ENCODE data around the gene FZD4. TPM values are rescaled to one million over a fixed set of nuclear protein-coding genes. Genes with fewer than 3 reads are reported as not detected.
"Not testable (repeated sequence)": the region's sequence is repeated elsewhere in the genome, so short reads cannot be mapped to it uniquely, and the experiment has no call there.

FZD4 gene
- total RNA-seq, 1 donor = 12.7 TPM

- Histone ChIP-seq H3K4me1 (ENCODE audit: insufficient read depth, low read length) (no peaks in the 10 kb centered on the region), H3K4me2 (ENCODE audit: insufficient read depth, low read length) (no peak overlapping the region), H4K20me1 (ENCODE audit: insufficient read depth, low read length) (no peaks in the 10 kb centered on the region), H3K27ac (ENCODE audit: low read depth, low read length) (no peak overlapping the region), H3K79me2 (ENCODE audit: insufficient read depth, low read length) (no peaks in the 10 kb centered on the region), H3K4me3 (ENCODE audit: insufficient read depth, low read length) (no peak overlapping the region), H3K36me3 (ENCODE audit: insufficient read depth, low read length) (no peaks in the 10 kb centered on the region), H3K9me3 (ENCODE audit: low read depth, low read length) (no peaks in the 10 kb centered on the region), H3K27me3 (ENCODE audit: insufficient read depth, low read length) (no peaks in the 10 kb centered on the region), H2AFZ (ENCODE audit: low read length) (no peak overlapping the region)
- TF ChIP-seq, protein P1, sequence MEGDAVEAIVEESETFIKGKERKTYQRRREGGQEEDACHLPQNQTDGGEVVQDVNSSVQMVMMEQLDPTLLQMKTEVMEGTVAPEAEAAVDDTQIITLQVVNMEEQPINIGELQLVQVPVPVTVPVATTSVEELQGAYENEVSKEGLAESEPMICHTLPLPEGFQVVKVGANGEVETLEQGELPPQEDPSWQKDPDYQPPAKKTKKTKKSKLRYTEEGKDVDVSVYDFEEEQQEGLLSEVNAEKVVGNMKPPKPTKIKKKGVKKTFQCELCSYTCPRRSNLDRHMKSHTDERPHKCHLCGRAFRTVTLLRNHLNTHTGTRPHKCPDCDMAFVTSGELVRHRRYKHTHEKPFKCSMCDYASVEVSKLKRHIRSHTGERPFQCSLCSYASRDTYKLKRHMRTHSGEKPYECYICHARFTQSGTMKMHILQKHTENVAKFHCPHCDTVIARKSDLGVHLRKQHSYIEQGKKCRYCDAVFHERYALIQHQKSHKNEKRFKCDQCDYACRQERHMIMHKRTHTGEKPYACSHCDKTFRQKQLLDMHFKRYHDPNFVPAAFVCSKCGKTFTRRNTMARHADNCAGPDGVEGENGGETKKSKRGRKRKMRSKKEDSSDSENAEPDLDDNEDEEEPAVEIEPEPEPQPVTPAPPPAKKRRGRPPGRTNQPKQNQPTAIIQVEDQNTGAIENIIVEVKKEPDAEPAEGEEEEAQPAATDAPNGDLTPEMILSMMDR (IDR thresholded peaks at IDR 0.05; ENCODE audit: extremely low read depth, low read depth, low read length) = no peak
- DNase-seq (ENCODE audit: insufficient read length, low spot score, missing footprints) = no peak
Measured at GRCh38 chr11:86972734-86973133, 17.5 kb upstream of the FZD4 start.

DNA sequence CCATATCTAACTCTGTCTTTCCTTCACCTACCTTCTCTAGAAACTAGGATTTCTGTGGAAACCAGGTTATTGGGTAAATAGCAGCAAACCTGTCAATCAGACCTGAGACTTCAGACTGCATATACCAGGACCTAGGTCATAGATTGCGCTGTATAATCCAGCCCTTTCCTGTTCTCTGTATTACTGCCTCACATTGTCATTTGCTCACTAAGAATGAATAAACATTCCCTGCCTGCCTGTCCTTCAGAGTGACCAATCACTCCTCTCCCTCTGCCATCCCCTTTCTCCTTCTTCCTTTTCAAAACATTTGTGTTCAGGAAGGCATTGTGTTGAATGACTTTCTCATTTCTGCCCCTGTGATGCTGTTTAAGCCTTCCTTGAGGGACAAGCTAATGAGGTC, 14.1 kb upstream of the FZD4 start:
- Histone ChIP-seq H2AFZ (ENCODE audit: low read length) (no peak overlapping the region), H3K9me3 (ENCODE audit: low read depth, low read length) (no peaks in the 10 kb centered on the region), H3K4me3 (ENCODE audit: insufficient read depth, low read length) (no peak overlapping the region), H3K4me2 (ENCODE audit: insufficient read depth, low read length) (no peak overlapping the region), H3K4me1 (ENCODE audit: insufficient read depth, low read length) (no peaks in the 10 kb centered on the region), H3K79me2 (ENCODE audit: insufficient read depth, low read length) (no peaks in the 10 kb centered on the region), H3K36me3 (ENCODE audit: insufficient read depth, low read length) (no peaks in the 10 kb centered on the region), H3K27me3 (ENCODE audit: insufficient read depth, low read length) (no peaks in the 10 kb centered on the region), H3K27ac (ENCODE audit: low read depth, low read length) (no peak overlapping the region), H4K20me1 (ENCODE audit: insufficient read depth, low read length) (no peaks in the 10 kb centered on the region)
- peak; percentile 15 for DNase-seq (ENCODE audit: insufficient read length, low spot score, missing footprints)
- TF ChIP-seq, protein P1 (IDR thresholded peaks at IDR 0.05; ENCODE audit: extremely low read depth, low read depth, low read length) = no peak

DNA sequence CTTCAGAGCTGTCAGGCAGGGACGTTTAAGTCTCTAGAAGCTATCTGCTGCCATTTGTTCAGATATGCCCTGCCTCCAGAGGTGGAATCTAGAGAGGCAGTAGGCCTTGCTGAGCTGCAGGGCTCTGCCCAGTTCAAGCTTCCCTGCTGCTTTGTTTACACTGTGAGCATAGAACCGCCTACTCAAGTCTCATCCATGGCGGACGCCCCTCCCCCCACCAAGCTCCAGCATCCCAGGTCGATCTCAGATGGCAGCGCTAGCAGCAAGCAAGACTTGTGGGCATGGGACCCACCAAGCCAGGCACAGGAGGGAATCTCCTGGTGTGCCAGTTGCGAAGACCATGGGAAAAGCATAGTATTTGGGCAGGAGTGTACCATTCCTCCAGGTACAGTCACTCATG, 12.4 kb upstream of the FZD4 start:
- H3K27me3 ChIP-seq (ENCODE audit: insufficient read depth, low read length); H3K27ac ChIP-seq (ENCODE audit: low read depth, low read length); H3K79me2 ChIP-seq (ENCODE audit: insufficient read depth, low read length); H2AFZ ChIP-seq (ENCODE audit: low read length); H3K9me3 ChIP-seq (ENCODE audit: low read depth, low read length); H3K36me3 ChIP-seq (ENCODE audit: insufficient read depth, low read length); H4K20me1 ChIP-seq (ENCODE audit: insufficient read depth, low read length); H3K4me1 ChIP-seq (ENCODE audit: insufficient read depth, low read length); H3K4me3 ChIP-seq (ENCODE audit: insufficient read depth, low read length); DNase-seq (ENCODE audit: insufficient read length, low spot score, missing footprints); H3K4me2 ChIP-seq (ENCODE audit: insufficient read depth, low read length): not testable (repeated sequence)

GRCh38 chr11:86957976-86958646, 2.9 kb upstream of the FZD4 start:
- H4K20me1 ChIP-seq (ENCODE audit: insufficient read depth, low read length) = no peaks in the 10 kb centered on the region
- TF ChIP-seq, protein P1 (IDR thresholded peaks at IDR 0.05; ENCODE audit: extremely low read depth, low read depth, low read length) = no peak
- DNase-seq (ENCODE audit: insufficient read length, low spot score, missing footprints) = peak; percentile 58

More at GRCh38 chr11:86957976-86958646, 2.9 kb upstream of the FZD4 start:
- H3K36me3 ChIP-seq (ENCODE audit: insufficient read depth, low read length) = no peaks in the 10 kb centered on the region
- no peak overlapping the region for H3K4me2 ChIP-seq (ENCODE audit: insufficient read depth, low read length)
- H3K79me2 ChIP-seq (ENCODE audit: insufficient read depth, low read length) = peaks cover 9% of the 10 kb centered on the region
- peaks cover 9% of the 10 kb centered on the region for H3K4me1 ChIP-seq (ENCODE audit: insufficient read depth, low read length)
- H3K4me3 ChIP-seq (ENCODE audit: insufficient read depth, low read length) = no peak overlapping the region
- H3K27ac ChIP-seq (ENCODE audit: low read depth, low read length) = no peak overlapping the region
- H3K27me3 ChIP-seq (ENCODE audit: insufficient read depth, low read length) = peaks cover 8% of the 10 kb centered on the region
- H3K9me3 ChIP-seq (ENCODE audit: low read depth, low read length) = no peaks in the 10 kb centered on the region
- H2AFZ ChIP-seq (ENCODE audit: low read length) = no peak overlapping the region

Data from osteoblast (primary cell).